ENCODE measurements around the gene CNTN4. TPM values are rescaled to one million over a fixed set of nuclear protein-coding genes. Genes with fewer than 3 reads are reported as not detected.

Gene CNTN4
- total and polyA plus RNA-seq, 2 experiments from 2014 or later: 0.91 to 4.0 TPM

GRCh38 chr3:2141482-2141881, 42.8 kb downstream of the CNTN4 start (continued):
- TF ChIP-seq REST (IDR thresholded peaks at IDR 0.05; ENCODE audit: unreplicated experiment) (no peak), STAT1 (IDR thresholded peaks at IDR 0.05; ENCODE audit: unreplicated experiment) (no peak), ETS1 (IDR thresholded peaks at IDR 0.05) (no peak), ZNF114 (CRISPR knock-in tag; IDR thresholded peaks at IDR 0.05) (no peak), NANOG (IDR thresholded peaks at IDR 0.05; ENCODE audit: borderline replicate concordance) (no peak)

- H3K9me2 ChIP-seq (ENCODE audit: insufficient read depth): no peaks in the 10 kb centered on the region
- H3K79me2 ChIP-seq (replicated peaks; ENCODE audit: insufficient read depth): no peaks in the 10 kb centered on the region
- H3K27ac ChIP-seq (ENCODE audit: low read depth): no peak overlapping the region
- H3F3A ChIP-seq (replicated peaks; ENCODE audit: low read depth): no peaks in the 10 kb centered on the region
- no peaks in the 10 kb centered on the region for H3K27me3 ChIP-seq (ENCODE audit: insufficient read depth)
- no peak overlapping the region for H2AFZ ChIP-seq
- no peak overlapping the region for H3K4me3 ChIP-seq
- Mint-ChIP-seq H3K27ac (no peak overlapping the region), H3K4me1 (no peaks in the 10 kb centered on the region), H3K9me3 (peaks cover 57% of the 10 kb centered on the region), H3K27me3 (ENCODE audit: insufficient read depth, low read depth, poor library complexity) (no peaks in the 10 kb centered on the region), H3K4me3 (no peak overlapping the region), H3K36me3 (ENCODE audit: low read depth) (peaks cover 19% of the 10 kb centered on the region)
- no peak for ATAC-seq
- no peak for DNase-seq (ENCODE audit: low spot score)
- no peaks in the 10 kb centered on the region for H3K4me1 ChIP-seq (ENCODE audit: insufficient read depth)
- no peaks in the 10 kb centered on the region for H4K20me1 ChIP-seq (replicated peaks; ENCODE audit: insufficient read depth)
- no peaks in the 10 kb centered on the region for H3K36me3 ChIP-seq (ENCODE audit: insufficient read depth)
- no peak overlapping the region for H3K4me2 ChIP-seq
- TF ChIP-seq EZH2 (IDR thresholded peaks at IDR 0.05; ENCODE audit: low read depth, unreplicated experiment) (no peak), CTCF (conservative IDR thresholded peaks at IDR 0.05; ENCODE audit: low read depth in 2 of 2) (no peak), REST (IDR thresholded peaks at IDR 0.05; ENCODE audit: unreplicated experiment) (no peak)
Observed at GRCh38 chr3:2148561-2149340, 50.1 kb downstream of the CNTN4 start.

Data from GM23338 (cell line).